A673 (cell line): ENCODE data around the gene MAVS. TPM values are rescaled to one million over a fixed set of nuclear protein-coding genes. Genes with fewer than 3 reads are reported as not detected.

Experiments used
- BruUV-seq: library from RNA; stranded (reverse); fragments of 400-500 nt; replicated peaks from 2 replicates; lab custom pipeline; 2021; lab: Mats Ljungman, UMichigan
- CTCF ChIA-PET: fragments of 300-600 bp; sonication (Branson Sonifier 250); formaldehyde crosslinking; loops from one replicate; lab custom pipeline; 2022; ENCODE audit warnings: antibody characterized with exemption; lab: Charles Lee
- POLR2A ChIA-PET: fragments of 300-600 bp; sonication (Branson Sonifier 250); formaldehyde crosslinking; loops from one replicate; lab custom pipeline; 2022; ENCODE audit warnings: antibody characterized with exemption; ENCODE audit not compliant: low non-redundant PET; lab: Charles Lee
- DNase-seq: peaks from one replicate; pipeline ENCODE4 v3.0.0-alpha.2; 2015; ENCODE audit warnings: low spot score
- H3K27ac ChIP-seq: fragments of 200-600 bp; sonication (generic); 2 replicates; pipeline ENCODE4 v1.5.1; 2016; ENCODE audit warnings: mixed run types, low read depth, mild to moderate bottlenecking, mixed read lengths, antibody characterized with exemption, low read length; ENCODE audit not compliant: poor library complexity, severe bottlenecking
- H3K27me3 ChIP-seq: fragments of 200-600 bp; sonication (generic); replicated peaks from 2 replicates; pipeline ENCODE4 v1.6.1; 2017; ENCODE audit warnings: mixed run types, low read depth, mild to moderate bottlenecking, mixed read lengths, antibody characterized with exemption, low read length; ENCODE audit not compliant: insufficient read depth, poor library complexity
- H3K36me3 ChIP-seq: fragments of 200-600 bp; sonication (generic); 2 replicates; pipeline ENCODE4 v1.6.1; 2016; ENCODE audit warnings: mixed run types, mild to moderate bottlenecking, mixed read lengths, antibody characterized with exemption, low read length; ENCODE audit not compliant: insufficient read depth, poor library complexity, severe bottlenecking
- H3K4me1 ChIP-seq: fragments of 200-600 bp; sonication (generic); 2 replicates; pipeline ENCODE4 v1.6.1; 2017; ENCODE audit warnings: mixed run types, mild to moderate bottlenecking, mixed read lengths, antibody characterized with exemption, low read length; ENCODE audit not compliant: insufficient read depth, poor library complexity, severe bottlenecking
- H3K4me3 ChIP-seq: fragments of 200-600 bp; sonication (generic); 2 replicates; pipeline ENCODE4 v1.5.1; 2016; ENCODE audit warnings: low read depth, mixed run types, mild to moderate bottlenecking, mixed read lengths, low read length; ENCODE audit not compliant: poor library complexity, severe bottlenecking
- H3K9me3 ChIP-seq: fragments of 200-600 bp; sonication (generic); 2 replicates; pipeline ENCODE4 v1.6.1; 2016; ENCODE audit warnings: mixed run types, low read depth, mild to moderate bottlenecking, mixed read lengths, antibody characterized with exemption, low read length; ENCODE audit not compliant: poor library complexity, severe bottlenecking
- CTCF ChIP-seq: fragments of 300-800, 200-600 bp; sonication (generic); conservative IDR thresholded peaks from 2 replicates; pipeline ENCODE4 v1.5.1; 2017; ENCODE audit warnings: low read depth, mild to moderate bottlenecking, antibody characterized with exemption, low read length, moderate library complexity, mixed read lengths
- EZH2 ChIP-seq: fragments of 200-600 bp; sonication (generic); IDR thresholded peaks from 2 replicates; pipeline ENCODE4 v1.6.1; 2017; ENCODE audit warnings: borderline replicate concordance, low read depth, mild to moderate bottlenecking, mixed read lengths, antibody characterized with exemption, low read length; ENCODE audit not compliant: poor library complexity, severe bottlenecking
- intact Hi-C: fragments of 100-400 bp; cut with micrococcal nuclease; formaldehyde crosslinking; loops from one replicate; pipeline ENCODE4 v1.10.0; 2022; ENCODE audit not compliant: unreplicated experiment
- total RNA-seq: library from RNA; stranded (reverse); gene quantifications from 2 replicates; pipeline ENCODE4 v1.2.3, GENCODE V29; 2021

MAVS gene
- total RNA-seq, 1 experiment from 2014 or later: 28.2 TPM

DNA sequence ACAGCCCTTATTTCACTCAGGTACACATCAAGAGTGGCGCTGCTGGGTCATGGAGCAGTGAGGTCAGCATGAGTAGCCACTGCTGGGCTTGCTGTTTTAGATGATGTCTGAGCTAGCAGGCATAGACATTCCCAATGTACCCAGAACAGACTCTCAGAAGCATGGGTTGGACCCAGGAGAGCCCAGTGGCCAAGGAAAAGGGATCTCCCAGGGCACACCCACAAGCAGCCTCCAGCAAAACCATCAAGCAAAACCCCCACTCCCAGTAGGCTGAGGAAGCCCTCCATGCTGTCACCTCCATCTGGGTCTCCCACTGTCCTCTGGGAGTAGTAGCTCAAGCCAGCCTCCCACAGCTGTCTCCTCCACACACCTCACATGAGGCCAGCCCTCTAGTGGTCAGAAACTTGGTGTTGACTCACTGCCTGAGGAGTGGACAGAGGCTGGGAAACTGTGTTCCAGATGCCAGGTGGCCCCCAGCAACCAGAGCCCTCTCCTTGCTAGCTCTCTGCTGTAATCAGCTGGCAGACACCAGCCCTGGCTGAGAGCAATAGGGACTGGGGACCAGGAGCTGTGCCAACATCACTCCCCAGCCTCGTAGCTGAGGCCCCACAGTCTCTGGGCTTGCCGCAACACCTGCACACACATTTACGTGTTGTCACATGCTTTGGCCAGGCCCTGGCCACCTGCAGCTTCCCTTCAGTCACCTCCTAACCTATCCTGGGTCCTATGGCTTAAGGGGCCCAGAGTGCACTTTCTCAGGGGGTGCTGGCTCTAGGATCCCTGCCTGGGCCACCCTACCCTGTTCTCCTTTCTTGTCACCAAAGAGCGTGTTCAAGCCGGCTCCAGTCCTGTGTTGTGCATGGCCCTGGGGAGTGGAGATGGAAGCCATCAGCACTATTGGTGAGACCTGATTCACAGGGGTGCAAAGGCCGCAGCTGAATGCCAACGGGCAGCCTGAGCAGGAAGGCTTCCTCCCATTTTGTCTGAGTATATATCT lies 28.2 kb upstream of the MAVS start:
- Histone ChIP-seq H3K9me3 (no peaks in the 10 kb centered on the region), H3K27me3 (no peaks in the 10 kb centered on the region), H3K36me3 (peaks cover 6% of the 10 kb centered on the region), H3K4me1 (peaks cover 14% of the 10 kb centered on the region), H3K4me3 (no peak overlapping the region), H3K27ac (peak overlapping the region; percentile 48)
- ChIA-PET POLR2A (interaction anchor here (0.7 kb wide), 1 partner anchor 1171 kb away, joined by 14 read pairs; no protein-coding TSS in a partner anchor), CTCF (interaction anchor here (1.0 kb wide), 1 partner anchor 37 kb away, joined by 3 read pairs; the partner anchor contains the start of gene SPEF1)
- BruUV-seq: no TSS peak
- TF ChIP-seq CTCF (peak; percentile 66), EZH2 (no peak)
- DNase-seq: peak; percentile 73
- intact Hi-C loops: no loop called here

DNA sequence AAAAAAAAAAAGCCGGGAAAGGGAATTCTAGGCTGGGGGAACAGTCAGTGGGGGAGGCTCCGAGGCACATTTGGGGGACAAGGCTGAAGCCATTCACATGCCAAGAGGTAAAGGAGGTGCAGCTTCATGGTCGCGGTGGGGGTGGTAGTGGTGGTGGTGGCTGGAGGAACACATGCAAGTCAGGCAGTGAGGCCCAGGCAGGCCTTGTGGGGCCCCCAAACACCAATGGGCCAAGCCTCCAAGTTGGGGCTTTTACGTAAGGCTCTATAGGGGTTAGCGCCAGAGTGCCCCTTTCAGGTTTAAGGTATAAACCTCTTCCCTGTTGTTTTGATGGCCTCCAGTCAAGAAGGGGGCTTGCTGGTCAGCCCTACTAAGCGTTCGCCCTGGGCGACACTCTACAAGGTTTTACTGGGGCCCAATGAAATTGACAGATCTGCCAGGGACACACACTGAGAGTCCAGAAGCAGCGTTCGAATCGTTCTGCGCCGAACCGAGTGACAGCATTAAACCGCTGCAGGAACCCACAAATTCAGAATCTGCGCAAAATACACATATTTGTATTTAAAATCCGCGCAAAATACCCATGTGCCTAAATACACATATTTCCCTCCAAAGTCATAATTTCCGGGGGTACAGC lies 27.1 kb upstream of the MAVS start:
- peaks cover 6% of the 10 kb centered on the region for H3K36me3 ChIP-seq
- H3K9me3 ChIP-seq: no peaks in the 10 kb centered on the region
- no peak for DNase-seq
- CTCF ChIA-PET: interaction anchor here (0.6 to 1.3 kb wide), 3 partner anchors 25 to 103 kb away, joined by 3 to 5 read pairs (median 3); partner anchors contain the start of gene ADISSP
- H3K27me3 ChIP-seq: no peaks in the 10 kb centered on the region
- H3K27ac ChIP-seq: peak overlapping the region; percentile 99
- TF ChIP-seq CTCF (no peak), EZH2 (no peak)
- BruUV-seq: no TSS peak
- POLR2A ChIA-PET: no interaction called here
- intact Hi-C loops: loop anchor here (1.0 kb wide), 1 partner anchor 32 kb away; no protein-coding TSS in a partner anchor
- peak overlapping the region; percentile 73 for H3K4me3 ChIP-seq
- H3K4me1 ChIP-seq: peaks cover 14% of the 10 kb centered on the region
